ENCODE data around the gene THSD7B.

DNA sequence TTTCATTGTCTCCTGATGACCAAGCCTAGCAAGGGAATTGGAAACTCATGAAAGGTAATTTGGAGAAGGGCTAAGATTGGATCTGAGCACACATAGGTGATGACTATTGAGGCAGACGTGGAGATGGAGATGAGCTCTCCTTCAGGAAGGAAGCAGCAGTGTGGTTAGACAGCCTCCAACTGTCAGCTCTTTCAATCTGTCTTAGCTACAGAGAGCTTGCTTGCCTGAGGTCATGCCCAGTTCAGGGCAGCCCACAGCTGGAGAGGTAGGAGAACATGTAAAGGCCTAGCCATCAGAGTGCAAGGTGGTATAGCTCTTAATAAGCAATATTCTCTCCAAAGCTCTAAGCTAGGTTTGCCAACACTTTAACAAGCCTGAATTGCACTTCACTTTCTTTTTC, 79.2 kb downstream of the THSD7B start:
- TF ChIP-seq, protein P1, sequence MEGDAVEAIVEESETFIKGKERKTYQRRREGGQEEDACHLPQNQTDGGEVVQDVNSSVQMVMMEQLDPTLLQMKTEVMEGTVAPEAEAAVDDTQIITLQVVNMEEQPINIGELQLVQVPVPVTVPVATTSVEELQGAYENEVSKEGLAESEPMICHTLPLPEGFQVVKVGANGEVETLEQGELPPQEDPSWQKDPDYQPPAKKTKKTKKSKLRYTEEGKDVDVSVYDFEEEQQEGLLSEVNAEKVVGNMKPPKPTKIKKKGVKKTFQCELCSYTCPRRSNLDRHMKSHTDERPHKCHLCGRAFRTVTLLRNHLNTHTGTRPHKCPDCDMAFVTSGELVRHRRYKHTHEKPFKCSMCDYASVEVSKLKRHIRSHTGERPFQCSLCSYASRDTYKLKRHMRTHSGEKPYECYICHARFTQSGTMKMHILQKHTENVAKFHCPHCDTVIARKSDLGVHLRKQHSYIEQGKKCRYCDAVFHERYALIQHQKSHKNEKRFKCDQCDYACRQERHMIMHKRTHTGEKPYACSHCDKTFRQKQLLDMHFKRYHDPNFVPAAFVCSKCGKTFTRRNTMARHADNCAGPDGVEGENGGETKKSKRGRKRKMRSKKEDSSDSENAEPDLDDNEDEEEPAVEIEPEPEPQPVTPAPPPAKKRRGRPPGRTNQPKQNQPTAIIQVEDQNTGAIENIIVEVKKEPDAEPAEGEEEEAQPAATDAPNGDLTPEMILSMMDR (IDR thresholded peaks at IDR 0.05): no peak
- no peak for TF ChIP-seq EZH2 (IDR thresholded peaks at IDR 0.05)

Data from neural progenitor cell (in vitro differentiated cells).